Pancreas (tissue), 10 donors: ENCODE results near the gene MAN1A1. TPM values are rescaled to one million over a fixed set of nuclear protein-coding genes. Genes with fewer than 3 reads are reported as not detected.
"Not testable (repeated sequence)": the region's sequence is repeated elsewhere in the genome, so short reads cannot be mapped to it uniquely, and the experiment has no call there.

Experiments
- ATAC-seq, 4 donors: fragments of 200-7000 bp; cut with Tn5 transposase; one replicate each; pipeline versions ENCODE4 v1.8.0 to v1.9.1; 2020; ENCODE audit warnings: mild to moderate bottlenecking in 4 of 4, moderate library complexity in 4 of 4
- DNase-seq, 6 donors: peaks; one replicate each; pipeline ENCODE4 v3.0.0-alpha.2; 2020
- FAIRE-seq: peaks from 2 replicates; lab custom pipeline; 2012; peaks lifted over from hg19 to GRCh38; lab: Jason Lieb, UNC
- H3K27ac ChIP-seq, 4 donors: fragments of 200-600 bp; sonication (generic); 1 replicate in 3 of 4; 2 replicates in 1 of 4; pipeline versions ENCODE4 v1.5.0 to v1.8.0; 2020
- H3K27me3 ChIP-seq, 4 donors: fragments of 200-600 bp; one replicate each; pipeline ENCODE4 v1.8.0; 2021
- H3K36me3 ChIP-seq, 3 donors: fragments of 200-600 bp; sonication (generic) in 1 of 3; one replicate each; pipeline versions ENCODE4 v1.5.0 to v1.8.0; 2020 to 2021
- H3K4me1 ChIP-seq, 3 donors: fragments of 200-600 bp; one replicate each; pipeline ENCODE4 v1.8.0; 2021
- H3K4me3 ChIP-seq, 4 donors: fragments of 200-600 bp; sonication (generic) in 2 of 4; one replicate each; pipeline versions ENCODE4 v1.5.0 to v1.8.0; 2020 to 2021
- H3K9me3 ChIP-seq, 4 donors: fragments of 200-600 bp; one replicate each; pipeline ENCODE4 v1.8.0; 2021
- WGBS, 2 donors: extraction: QIAGEN DNeasy Blood & Tissue Kit; methylation state at CpG; one replicate each; pipeline ENCODE4 v1.1.7; 2013; 5-methylcytosine and 5-hydroxymethylcytosine counted together
- intact Hi-C, 3 donors: fragments of 100-400 bp; cut with DNase I; formaldehyde crosslinking; loops; one replicate each; pipeline versions ENCODE4 v1.11.1 to v1.14.2; 2022
- polyA plus RNA-seq, 2 donors: library from polyadenylated mRNA; stranded (reverse); fragments of 200-250 nt; gene quantifications; one replicate each; pipeline ENCODE4 v1.2.3, GENCODE V29; 2013
- total RNA-seq, 6 donors: library from RNA; stranded (reverse); fragmentation: NEBNext Ultra II Directional in 4 of 6; extraction: Animal tissue kit (Norgen Biotek cat#: 25700) in 4 of 6; gene quantifications; one replicate each; pipeline versions ENCODE4 v1.2.1 to v1.2.4, GENCODE V29; 2021 to 2023
- TF ChIP-seq, protein P1 (sequence below), 4 donors: fragments of 200-600 bp; sonication (generic) in 3 of 4; IDR thresholded peaks; one replicate each; pipeline versions ENCODE4 v1.5.0 to v1.8.0; 2021; ENCODE audit warnings: antibody characterized with exemption in 4 of 4
- donor health status: healthy with polysubstance abuse.
- donor health status: DM: no; HTN: no; CAD: no; lungs with moderate emphysema.
- donor health status: DM: no; HTN: no; CAD: no.
- donor health status: control.
- donor health status: control.
- donor health status: Bipolar disorder and iron deficiency.
- donor health status: DM: yes; HTN: yes; CAD: no.
- donor health status: DM: no; HTN: no; CAD: no.
- donor health status: DM: no; HTN: no; CAD: no.
- donor health status: DM: yes; HTN: yes; CAD: no.

The MAN1A1 gene
- total and polyA plus RNA-seq, 8 donors = 11.7 to 86.1 (median 30.7) TPM

DNA sequence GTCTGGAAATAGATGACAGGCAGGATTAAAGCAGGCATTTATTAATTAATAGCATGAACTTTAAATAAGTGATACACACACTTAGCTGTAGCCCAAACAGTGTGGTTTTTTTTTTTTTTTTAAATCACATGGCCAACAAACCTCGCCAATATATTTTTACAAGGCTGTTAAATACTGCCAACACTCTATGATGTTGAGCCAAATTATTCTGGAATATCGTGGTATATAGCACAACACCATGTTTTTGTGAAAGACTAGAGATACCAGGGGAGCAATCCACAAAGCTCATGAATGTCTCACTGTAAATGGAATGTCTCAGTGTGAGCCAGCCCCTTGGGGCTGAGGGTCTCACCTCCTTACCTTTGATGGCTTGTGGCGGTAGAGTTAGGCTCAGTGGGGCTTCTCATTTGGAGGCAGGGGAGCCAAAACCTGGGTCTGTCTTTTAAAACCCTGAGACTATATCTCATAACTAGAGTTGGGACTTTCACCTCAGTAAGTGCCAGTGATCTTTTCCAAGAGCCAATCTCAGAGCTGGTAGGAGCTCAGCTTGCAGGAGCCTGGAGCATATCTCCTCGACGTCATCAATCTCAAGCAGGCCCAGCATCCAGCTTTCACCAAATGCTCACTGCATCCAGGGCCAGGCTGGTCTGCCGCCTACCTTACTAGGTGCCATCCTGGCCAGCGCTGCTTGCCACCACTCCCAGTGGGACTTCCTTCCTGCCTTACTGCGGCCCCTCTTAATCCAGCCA is 192.6 kb downstream of the MAN1A1 start:
- DNase-seq (peak in 1 of 6 donors; percentile 19), ATAC-seq (no peak), FAIRE-seq (no peak)
- Histone ChIP-seq H3K4me3 (no peak overlapping the region), H3K27ac (no peak overlapping the region), H3K9me3 (no peaks in the 10 kb centered on the region), H3K4me1 (no peaks in the 10 kb centered on the region), H3K36me3 (no peaks in the 10 kb centered on the region), H3K27me3 (no peaks in the 10 kb centered on the region)
- 82 to 85% methylated on average over 8 of the region's 8 CpGs for WGBS, 2 donors
- TF ChIP-seq, protein P1, sequence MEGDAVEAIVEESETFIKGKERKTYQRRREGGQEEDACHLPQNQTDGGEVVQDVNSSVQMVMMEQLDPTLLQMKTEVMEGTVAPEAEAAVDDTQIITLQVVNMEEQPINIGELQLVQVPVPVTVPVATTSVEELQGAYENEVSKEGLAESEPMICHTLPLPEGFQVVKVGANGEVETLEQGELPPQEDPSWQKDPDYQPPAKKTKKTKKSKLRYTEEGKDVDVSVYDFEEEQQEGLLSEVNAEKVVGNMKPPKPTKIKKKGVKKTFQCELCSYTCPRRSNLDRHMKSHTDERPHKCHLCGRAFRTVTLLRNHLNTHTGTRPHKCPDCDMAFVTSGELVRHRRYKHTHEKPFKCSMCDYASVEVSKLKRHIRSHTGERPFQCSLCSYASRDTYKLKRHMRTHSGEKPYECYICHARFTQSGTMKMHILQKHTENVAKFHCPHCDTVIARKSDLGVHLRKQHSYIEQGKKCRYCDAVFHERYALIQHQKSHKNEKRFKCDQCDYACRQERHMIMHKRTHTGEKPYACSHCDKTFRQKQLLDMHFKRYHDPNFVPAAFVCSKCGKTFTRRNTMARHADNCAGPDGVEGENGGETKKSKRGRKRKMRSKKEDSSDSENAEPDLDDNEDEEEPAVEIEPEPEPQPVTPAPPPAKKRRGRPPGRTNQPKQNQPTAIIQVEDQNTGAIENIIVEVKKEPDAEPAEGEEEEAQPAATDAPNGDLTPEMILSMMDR (IDR thresholded peaks at IDR 0.05) = no peak
- intact Hi-C loops = no loop called here

DNA sequence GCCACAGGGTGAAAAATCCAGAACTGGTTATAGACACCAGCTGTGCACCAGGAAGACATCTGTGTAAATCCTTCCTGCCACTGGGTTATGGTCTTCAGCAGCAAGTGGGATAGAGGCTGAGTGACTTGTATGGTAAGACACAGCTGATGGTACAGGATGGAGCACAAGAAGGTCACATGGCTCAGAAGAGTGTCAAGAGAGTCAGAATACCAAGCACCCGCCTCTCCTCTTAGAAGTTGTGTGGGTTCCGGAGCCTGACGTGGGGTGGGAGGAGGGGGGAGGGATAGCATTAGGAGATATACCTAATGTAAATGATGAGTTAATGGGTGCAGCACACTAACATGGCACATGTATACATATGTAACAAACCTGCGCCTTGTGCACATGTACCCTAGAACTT is 193.5 kb downstream of the MAN1A1 start:
- H3K36me3 ChIP-seq, ATAC-seq, H3K9me3 ChIP-seq, H3K27ac ChIP-seq, H3K4me3 ChIP-seq, H3K4me1 ChIP-seq, DNase-seq, H3K27me3 ChIP-seq, intact Hi-C loops, FAIRE-seq: not testable (repeated sequence)
- 90 to 97% methylated on average over 4 of the region's 4 CpGs for WGBS, 2 donors

DNA sequence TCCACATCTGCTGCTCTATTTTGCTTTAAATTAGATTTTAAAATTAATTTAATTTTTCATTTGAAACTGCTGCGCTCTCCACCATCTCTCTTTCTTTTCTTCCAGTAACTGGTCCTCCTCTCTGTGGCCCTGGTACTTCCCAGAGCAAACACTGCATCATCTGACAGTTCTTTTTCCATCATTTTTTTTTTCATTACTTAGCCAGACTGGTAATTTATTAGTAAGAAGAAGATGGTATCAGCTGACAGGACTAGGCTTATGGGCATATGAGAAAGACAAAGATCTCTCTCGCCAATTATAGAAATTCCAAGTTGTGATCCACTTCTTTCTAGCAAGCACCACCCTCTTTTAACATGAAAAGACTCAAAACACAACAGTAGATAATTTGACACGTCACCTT is 197.4 kb downstream of the MAN1A1 start:
- Histone ChIP-seq H3K4me3 (no peak overlapping the region), H3K9me3 (no peaks in the 10 kb centered on the region), H3K27ac (no peak overlapping the region), H3K4me1 (peaks cover 0 to 8% (median 7%) of the 10 kb centered on the region in 3 donors), H3K27me3 (no peaks in the 10 kb centered on the region), H3K36me3 (no peaks in the 10 kb centered on the region)
- whole genome bisulfite sequencing, 2 donors = 75 to 92% methylated on average over 3 of the region's 3 CpGs
- no peak for DNase-seq
- ATAC-seq = no peak
- no peak for FAIRE-seq
- intact Hi-C loops = no loop called here
- TF ChIP-seq, protein P1 (IDR thresholded peaks at IDR 0.05) = no peak

DNA sequence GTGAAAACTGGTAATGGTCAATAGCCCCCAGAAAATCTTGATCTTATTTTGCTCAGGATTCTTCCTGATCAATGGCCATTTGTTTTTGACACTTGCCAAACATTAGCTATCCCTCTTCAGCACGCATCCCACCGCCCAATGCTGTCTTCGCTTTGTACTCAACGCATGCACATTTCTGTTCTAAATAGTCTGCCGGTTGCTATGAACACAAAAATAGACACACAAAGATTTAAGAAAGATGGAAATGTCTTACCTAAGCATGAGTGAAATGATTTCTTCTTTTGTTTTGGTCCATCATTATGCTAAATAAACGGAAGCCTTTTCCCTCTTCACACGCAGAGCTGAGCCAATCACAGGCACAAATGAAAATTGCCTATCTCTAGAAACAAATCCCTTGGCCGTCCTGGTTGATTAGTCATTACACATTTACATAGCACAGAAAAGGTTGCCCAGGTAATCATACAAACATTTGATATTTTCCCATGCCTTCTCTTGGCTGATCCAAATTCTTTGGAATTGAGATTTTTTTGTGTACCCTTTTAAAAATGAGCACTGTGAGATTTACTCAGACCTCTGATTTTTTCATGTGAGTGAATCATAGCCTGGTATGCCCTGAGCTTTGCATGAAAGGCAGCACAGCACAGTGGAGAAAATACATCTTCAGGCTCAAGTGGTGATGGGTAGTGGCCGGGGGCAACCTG is 200.6 kb downstream of the MAN1A1 start:
- peaks cover 0 to 8% (median 7%) of the 10 kb centered on the region in 3 donors for H3K4me1 ChIP-seq
- H3K36me3 ChIP-seq = no peaks in the 10 kb centered on the region
- peak overlapping the region in 2 of 4 donors; percentile 17 to 40 for H3K4me3 ChIP-seq
- H3K27me3 ChIP-seq = no peaks in the 10 kb centered on the region
- peak; percentile 8 to 87 (median 74) for ATAC-seq
- H3K9me3 ChIP-seq = no peaks in the 10 kb centered on the region
- H3K27ac ChIP-seq = peak overlapping the region in 2 of 4 donors; percentile 24 to 48
- peak in 1 of 6 donors; percentile 28 for DNase-seq
- FAIRE-seq = no peak
- intact Hi-C loops = no loop called here
- TF ChIP-seq, protein P1 (IDR thresholded peaks at IDR 0.05) = no peak
- WGBS, 2 donors = 33 to 66% methylated on average over 9 of the region's 9 CpGs

DNA sequence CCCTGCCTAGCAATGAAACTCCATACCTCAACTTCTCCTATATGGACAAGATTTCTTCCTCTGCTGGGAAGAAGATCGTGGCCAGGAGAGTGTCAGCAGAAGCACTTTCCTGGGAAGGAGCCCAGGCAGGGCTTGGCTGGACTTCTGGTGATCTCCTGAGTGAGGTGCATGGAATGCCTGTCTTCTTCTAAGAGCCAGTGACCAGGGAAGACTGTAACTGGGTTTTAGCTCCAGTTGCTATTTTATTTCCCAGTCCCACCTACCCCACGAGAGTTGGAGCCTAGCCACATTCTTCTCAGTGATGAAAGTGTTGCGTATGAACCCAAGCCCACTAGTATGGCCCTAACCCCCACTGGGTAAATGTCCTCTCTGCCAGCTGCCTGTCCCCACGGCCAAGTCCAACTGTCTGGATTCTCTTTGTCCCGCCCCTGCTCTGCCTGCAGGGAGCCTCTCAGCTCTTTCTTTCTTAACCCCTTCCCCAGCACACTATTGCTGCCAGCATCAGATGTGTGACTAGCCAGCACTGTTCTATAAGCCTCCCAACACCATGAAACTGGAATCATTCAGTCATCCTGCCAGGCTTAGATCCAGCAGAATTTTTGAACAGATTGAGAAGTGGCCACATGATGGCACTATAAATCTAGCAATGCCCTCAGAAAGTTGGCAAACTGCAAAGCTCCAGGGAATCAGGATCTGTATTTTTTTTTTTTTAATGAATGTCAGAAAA is 201.3 kb downstream of the MAN1A1 start:
- intact Hi-C loops = no loop called here
- H3K27ac ChIP-seq = peak overlapping the region in 1 of 4 donors; percentile 58
- DNase-seq = peak in 3 of 6 donors; percentile 53 to 73 (median 56)
- no peaks in the 10 kb centered on the region for H3K9me3 ChIP-seq
- FAIRE-seq = no peak
- no peaks in the 10 kb centered on the region for H3K36me3 ChIP-seq
- WGBS, 2 donors = 25 to 33% methylated on average over 5 of the region's 5 CpGs
- H3K4me3 ChIP-seq = peak overlapping the region in 2 of 4 donors; percentile 17 to 40
- no peaks in the 10 kb centered on the region for H3K27me3 ChIP-seq
- peak; percentile 89 to 94 (median 92) for ATAC-seq
- TF ChIP-seq, protein P1 (IDR thresholded peaks at IDR 0.05) = peak; percentile 28 to 55 (median 32)
- H3K4me1 ChIP-seq = peaks cover 0 to 8% (median 7%) of the 10 kb centered on the region in 3 donors
